Smooth muscle cell (in vitro differentiated cells): ENCODE data around the gene DEDD. TPM values are rescaled to one million over a fixed set of nuclear protein-coding genes. Genes with fewer than 3 reads are reported as not detected.
A peak's percentile ranks its signal among the peaks of the same experiment; 100 is the strongest.

Experiments
- DNase-seq: peaks from one replicate; lab custom pipeline; 2025; ENCODE audit not compliant: unreplicated experiment; lab: John Stamatoyannopoulos, UW
- H2AFZ ChIP-seq: fragments of 200-600 bp; sonication (generic); 2 replicates; pipeline ENCODE4 v1.6.0; 2016; ENCODE audit warnings: antibody characterized with exemption, low read depth, mild to moderate bottlenecking
- H3F3A ChIP-seq: fragments of 200-600 bp; sonication (generic); 2 replicates; pipeline ENCODE4 v1.6.0; 2017; ENCODE audit warnings: antibody characterized with exemption, low read depth
- H3K27ac ChIP-seq: fragments of 200-600 bp; sonication (generic); 2 replicates; pipeline ENCODE4 v1.5.1; 2016; ENCODE audit warnings: low read depth, mild to moderate bottlenecking
- H3K27me3 ChIP-seq: fragments of 200-600 bp; sonication (generic); 2 replicates; pipeline ENCODE4 v1.6.1; 2016; ENCODE audit warnings: low read depth, mild to moderate bottlenecking
- H3K36me3 ChIP-seq: fragments of 200-600 bp; sonication (generic); 2 replicates; pipeline ENCODE4 v1.5.1; 2016; ENCODE audit warnings: low read depth
- H3K4me1 ChIP-seq: fragments of 200-600 bp; sonication (generic); 2 replicates; pipeline ENCODE4 v1.5.1; 2016; ENCODE audit warnings: low read depth
- H3K4me2 ChIP-seq: fragments of 200-600 bp; sonication (generic); 2 replicates; pipeline ENCODE4 v1.6.0; 2016; ENCODE audit warnings: mild to moderate bottlenecking
- H3K4me3 ChIP-seq: fragments of 200-600 bp; sonication (generic); 2 replicates; pipeline ENCODE4 v1.5.1; 2016; ENCODE audit warnings: mild to moderate bottlenecking
- H3K79me2 ChIP-seq: fragments of 200-600 bp; sonication (generic); 2 replicates; pipeline ENCODE4 v1.6.0; 2016; ENCODE audit warnings: low read depth, mild to moderate bottlenecking
- H3K9ac ChIP-seq: fragments of 200-600 bp; sonication (generic); 2 replicates; pipeline ENCODE4 v1.6.0; 2016; ENCODE audit warnings: low read depth
- H3K9me3 ChIP-seq: fragments of 200-600 bp; sonication (generic); replicated peaks from 2 replicates; pipeline ENCODE4 v1.5.1; 2016; ENCODE audit warnings: low read depth
- H4K20me1 ChIP-seq: fragments of 200-600 bp; sonication (generic); 2 replicates; pipeline ENCODE4 v1.6.0; 2016; ENCODE audit warnings: low read depth
- WGBS: methylation state at CpG from one replicate; pipeline ENCODE4 v1.1.7; 2016; ENCODE audit warnings: low lambda C conversion rate; 5-methylcytosine and 5-hydroxymethylcytosine counted together
- polyA plus RNA-seq: library from polyadenylated mRNA; unstranded; fragments of >200 nt; fragmentation: Nextera tagmentation; extraction: Ambion mirVana; gene quantifications from 2 replicates; pipeline ENCODE4 v1.2.1, GENCODE V29; 2016
- total RNA-seq: library from RNA; depleted of rRNA; stranded (reverse); fragments of >200 nt; gene quantifications from 2 replicates; pipeline ENCODE4 v1.2.3, GENCODE V29; 2014
- TF ChIP-seq, protein P1 (sequence below): fragments of 200-600 bp; sonication (generic); IDR thresholded peaks from 2 replicates; pipeline ENCODE4 v1.5.1; 2017; ENCODE audit warnings: borderline replicate concordance, mild to moderate bottlenecking, antibody characterized with exemption; ENCODE audit not compliant: insufficient read depth, poor library complexity, severe bottlenecking

Gene DEDD
- total and polyA plus RNA-seq, 2 experiments from 2014 or later = 36.3 to 38.6 TPM

- Histone ChIP-seq H2AFZ (no peak overlapping the region), H3K4me3 (no peak overlapping the region), H3K36me3 (peaks cover 3% of the 10 kb centered on the region), H3K4me1 (peaks cover 19% of the 10 kb centered on the region), H3K27me3 (no peaks in the 10 kb centered on the region), H3K4me2 (no peak overlapping the region), H3K9ac (no peak overlapping the region), H4K20me1 (peaks cover 49% of the 10 kb centered on the region), H3F3A (peaks cover 5% of the 10 kb centered on the region), H3K9me3 (no peaks in the 10 kb centered on the region), H3K79me2 (peaks cover 70% of the 10 kb centered on the region), H3K27ac (no peak overlapping the region)
- TF ChIP-seq, protein P1, sequence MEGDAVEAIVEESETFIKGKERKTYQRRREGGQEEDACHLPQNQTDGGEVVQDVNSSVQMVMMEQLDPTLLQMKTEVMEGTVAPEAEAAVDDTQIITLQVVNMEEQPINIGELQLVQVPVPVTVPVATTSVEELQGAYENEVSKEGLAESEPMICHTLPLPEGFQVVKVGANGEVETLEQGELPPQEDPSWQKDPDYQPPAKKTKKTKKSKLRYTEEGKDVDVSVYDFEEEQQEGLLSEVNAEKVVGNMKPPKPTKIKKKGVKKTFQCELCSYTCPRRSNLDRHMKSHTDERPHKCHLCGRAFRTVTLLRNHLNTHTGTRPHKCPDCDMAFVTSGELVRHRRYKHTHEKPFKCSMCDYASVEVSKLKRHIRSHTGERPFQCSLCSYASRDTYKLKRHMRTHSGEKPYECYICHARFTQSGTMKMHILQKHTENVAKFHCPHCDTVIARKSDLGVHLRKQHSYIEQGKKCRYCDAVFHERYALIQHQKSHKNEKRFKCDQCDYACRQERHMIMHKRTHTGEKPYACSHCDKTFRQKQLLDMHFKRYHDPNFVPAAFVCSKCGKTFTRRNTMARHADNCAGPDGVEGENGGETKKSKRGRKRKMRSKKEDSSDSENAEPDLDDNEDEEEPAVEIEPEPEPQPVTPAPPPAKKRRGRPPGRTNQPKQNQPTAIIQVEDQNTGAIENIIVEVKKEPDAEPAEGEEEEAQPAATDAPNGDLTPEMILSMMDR = no peak
- 100% methylated on average over 2 of the region's 2 CpGs for WGBS
- no peak for DNase-seq
These were observed 4.8 kb downstream of the DEDD start for GRCh38 chr1:161127649-161128048.

GRCh38 chr1:161122967-161123366, 9.5 kb downstream of the DEDD start:
- DNase-seq = no peak
- peaks cover 39% of the 10 kb centered on the region for H3K79me2 ChIP-seq
- 91% methylated on average over 6 of the region's 6 CpGs for WGBS
- no peak overlapping the region for H3K4me3 ChIP-seq
- H3K36me3 ChIP-seq = peaks cover 2% of the 10 kb centered on the region
- H3K27me3 ChIP-seq = no peaks in the 10 kb centered on the region
- no peak overlapping the region for H3K4me2 ChIP-seq
- H4K20me1 ChIP-seq = peaks cover 34% of the 10 kb centered on the region
- peaks cover 11% of the 10 kb centered on the region for H3K4me1 ChIP-seq
- no peaks in the 10 kb centered on the region for H3K9me3 ChIP-seq
- no peak overlapping the region for H3K27ac ChIP-seq
- no peak overlapping the region for H3K9ac ChIP-seq
- H3F3A ChIP-seq = peaks cover 25% of the 10 kb centered on the region
- TF ChIP-seq, protein P1 = no peak
- no peak overlapping the region for H2AFZ ChIP-seq

GRCh38 chr1:161121834-161122233, 10.6 kb downstream of the DEDD start:
- Histone ChIP-seq H2AFZ (no peak overlapping the region), H3K27ac (no peak overlapping the region), H3K9ac (no peak overlapping the region), H3K79me2 (peaks cover 38% of the 10 kb centered on the region), H3K9me3 (no peaks in the 10 kb centered on the region), H4K20me1 (peaks cover 23% of the 10 kb centered on the region), H3K27me3 (no peaks in the 10 kb centered on the region), H3K4me3 (no peak overlapping the region), H3K4me2 (no peak overlapping the region), H3F3A (peaks cover 25% of the 10 kb centered on the region), H3K4me1 (peaks cover 11% of the 10 kb centered on the region), H3K36me3 (no peaks in the 10 kb centered on the region)
- TF ChIP-seq, protein P1 = no peak
- 89% methylated on average over 4 of the region's 4 CpGs for WGBS
- DNase-seq = no peak

- Histone ChIP-seq H3K4me1 (peaks cover 11% of the 10 kb centered on the region), H3F3A (peaks cover 25% of the 10 kb centered on the region), H4K20me1 (peaks cover 19% of the 10 kb centered on the region), H3K9ac (no peak overlapping the region), H3K27ac (peak overlapping the region; percentile 100), H3K4me2 (no peak overlapping the region), H3K4me3 (no peak overlapping the region), H3K36me3 (no peaks in the 10 kb centered on the region), H2AFZ (no peak overlapping the region), H3K9me3 (no peaks in the 10 kb centered on the region), H3K27me3 (no peaks in the 10 kb centered on the region), H3K79me2 (peaks cover 39% of the 10 kb centered on the region)
- DNase-seq = no peak
- 96% methylated on average over 3 of the region's 3 CpGs for WGBS
- TF ChIP-seq, protein P1 = no peak
These were observed 11.3 kb downstream of the DEDD start for GRCh38 chr1:161121042-161121650.
